ENCODE data around the gene ZNF835. TPM values are rescaled to one million over a fixed set of nuclear protein-coding genes. Genes with fewer than 3 reads are reported as not detected.

Gene ZNF835
- total and polyA plus RNA-seq, 9 donors: 2.5 to 15.0 (median 6.7) TPM

- WGBS, 3 donors: 3 to 23% (median 14%) methylated on average over 1 of the region's 1 CpG
- H3K4me3 ChIP-seq: no peak overlapping the region
- H3K27ac ChIP-seq: no peak overlapping the region
- DNase-seq: no peak
- no peak for TF ChIP-seq EP300 (IDR thresholded peaks at IDR 0.05)
- TF ChIP-seq POLR2A (IDR thresholded peaks at IDR 0.05): no peak
- no peak for TF ChIP-seq CTCF (IDR thresholded peaks at IDR 0.05)
- H3K36me3 ChIP-seq: no peaks in the 10 kb centered on the region
- intact Hi-C loops (cut with DNase I): no loop called here
- no peaks in the 10 kb centered on the region for H3K9me3 ChIP-seq
- H3K27me3 ChIP-seq: no peaks in the 10 kb centered on the region
- no peaks in the 10 kb centered on the region for H3K4me1 ChIP-seq (ENCODE audit: insufficient read depth)
These were observed 38.9 kb upstream of the ZNF835 start for GRCh38 chr19:56710437-56710836.

- Histone ChIP-seq H3K4me3 (no peak overlapping the region), H3K36me3 (no peaks in the 10 kb centered on the region), H3K27me3 (no peaks in the 10 kb centered on the region), H3K27ac (no peak overlapping the region), H3K4me1 (ENCODE audit: insufficient read depth) (no peaks in the 10 kb centered on the region), H3K9me3 (no peaks in the 10 kb centered on the region)
- intact Hi-C loops (cut with DNase I): no loop called here
- DNase-seq: no peak
- no peak for TF ChIP-seq EP300 (IDR thresholded peaks at IDR 0.05)
- TF ChIP-seq CTCF (IDR thresholded peaks at IDR 0.05): no peak
- no peak for TF ChIP-seq POLR2A (IDR thresholded peaks at IDR 0.05)
- WGBS, 3 donors: 70 to 75% (median 75%) methylated on average over 3 of the region's 3 CpGs
These were observed 36.3 kb upstream of the ZNF835 start for GRCh38 chr19:56707821-56708220.

GRCh38 chr19:56705939-56706338 is 34.4 kb upstream of the ZNF835 start:
- Histone ChIP-seq H3K27me3 (no peaks in the 10 kb centered on the region), H3K4me3 (no peak overlapping the region), H3K9me3 (no peaks in the 10 kb centered on the region), H3K36me3 (no peaks in the 10 kb centered on the region), H3K4me1 (ENCODE audit: insufficient read depth) (no peaks in the 10 kb centered on the region), H3K27ac (no peak overlapping the region)
- DNase-seq: no peak
- intact Hi-C loops (cut with DNase I): no loop called here
- no peak for TF ChIP-seq POLR2A (IDR thresholded peaks at IDR 0.05)
- TF ChIP-seq CTCF (IDR thresholded peaks at IDR 0.05): no peak
- TF ChIP-seq EP300 (IDR thresholded peaks at IDR 0.05): no peak
- 14 to 34% (median 31%) methylated on average over 1 of the region's 1 CpG for WGBS, 3 donors

- H3K27me3 ChIP-seq: no peaks in the 10 kb centered on the region
- H3K4me1 ChIP-seq (ENCODE audit: insufficient read depth): no peaks in the 10 kb centered on the region
- TF ChIP-seq POLR2A (IDR thresholded peaks at IDR 0.05): no peak
- no peak for TF ChIP-seq CTCF (IDR thresholded peaks at IDR 0.05)
- TF ChIP-seq EP300 (IDR thresholded peaks at IDR 0.05): no peak
- intact Hi-C loops (cut with DNase I): no loop called here
- H3K27ac ChIP-seq: no peak overlapping the region
- no peaks in the 10 kb centered on the region for H3K9me3 ChIP-seq
- no peaks in the 10 kb centered on the region for H3K36me3 ChIP-seq
- WGBS, 3 donors: 53 to 63% (median 59%) methylated on average over 1 of the region's 1 CpG
- no peak for DNase-seq
- H3K4me3 ChIP-seq: no peak overlapping the region
These were observed 30.3 kb upstream of the ZNF835 start for GRCh38 chr19:56701895-56702294.

GRCh38 chr19:56699552-56699951 is 28.0 kb upstream of the ZNF835 start:
- intact Hi-C loops (cut with DNase I): no loop called here
- WGBS, 3 donors: 68 to 71% (median 70%) methylated on average over 3 of the region's 3 CpGs
- no peak for DNase-seq
- Histone ChIP-seq H3K4me3 (no peak overlapping the region), H3K4me1 (ENCODE audit: insufficient read depth) (no peaks in the 10 kb centered on the region), H3K27ac (no peak overlapping the region), H3K9me3 (no peaks in the 10 kb centered on the region), H3K36me3 (no peaks in the 10 kb centered on the region), H3K27me3 (no peaks in the 10 kb centered on the region)
- TF ChIP-seq EP300 (IDR thresholded peaks at IDR 0.05): no peak
- TF ChIP-seq CTCF (IDR thresholded peaks at IDR 0.05): no peak
- no peak for TF ChIP-seq POLR2A (IDR thresholded peaks at IDR 0.05)
